ENCODE data around the gene GCC2. TPM values are rescaled to one million over a fixed set of nuclear protein-coding genes. Genes with fewer than 3 reads are reported as not detected.

Gene GCC2
- total and polyA plus RNA-seq, 9 of the 15 experiments (the other 6 are each of a cell fraction or from before 2014, with no cell fraction given): 11.4 to 35.7 (median 19.9) TPM

DNA sequence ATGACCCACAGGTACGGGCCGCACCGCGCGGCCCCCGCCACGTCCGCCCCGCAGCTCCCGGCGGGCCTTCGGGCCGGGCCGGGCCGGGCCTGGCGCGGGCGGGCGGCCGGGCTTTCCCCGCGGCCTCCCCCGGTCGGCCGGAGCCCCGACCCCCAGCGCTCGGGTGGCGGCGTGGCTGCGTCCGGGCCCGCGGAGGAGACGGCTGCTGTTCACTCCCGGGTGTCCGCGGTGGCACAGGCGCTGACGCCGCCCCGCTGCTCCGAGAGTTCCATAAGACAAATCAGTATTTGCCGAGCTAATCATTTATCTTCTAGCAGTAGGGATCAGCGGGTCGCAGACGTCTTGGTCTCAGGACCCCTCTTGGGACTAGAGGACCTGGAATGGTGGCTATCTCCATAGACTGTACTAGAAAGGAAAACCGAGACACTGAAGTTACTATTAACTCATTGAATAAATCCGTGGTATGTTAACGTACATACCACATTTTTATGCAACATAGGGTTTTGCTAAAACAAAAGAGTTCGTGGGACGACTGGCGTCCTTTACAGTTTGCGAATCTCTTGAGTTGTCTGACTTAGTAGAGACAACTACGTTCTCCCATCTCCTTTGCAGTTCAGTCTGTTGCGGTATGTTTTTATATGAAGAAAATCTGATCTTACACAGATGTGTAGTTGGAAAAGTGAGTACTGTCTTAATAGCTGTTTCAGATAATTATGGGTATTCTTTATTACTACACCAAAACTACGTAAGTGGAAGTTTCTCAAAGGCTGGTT lies 85.8 kb downstream of the GCC2 start (continued):
- TF ChIP-seq, protein P1, sequence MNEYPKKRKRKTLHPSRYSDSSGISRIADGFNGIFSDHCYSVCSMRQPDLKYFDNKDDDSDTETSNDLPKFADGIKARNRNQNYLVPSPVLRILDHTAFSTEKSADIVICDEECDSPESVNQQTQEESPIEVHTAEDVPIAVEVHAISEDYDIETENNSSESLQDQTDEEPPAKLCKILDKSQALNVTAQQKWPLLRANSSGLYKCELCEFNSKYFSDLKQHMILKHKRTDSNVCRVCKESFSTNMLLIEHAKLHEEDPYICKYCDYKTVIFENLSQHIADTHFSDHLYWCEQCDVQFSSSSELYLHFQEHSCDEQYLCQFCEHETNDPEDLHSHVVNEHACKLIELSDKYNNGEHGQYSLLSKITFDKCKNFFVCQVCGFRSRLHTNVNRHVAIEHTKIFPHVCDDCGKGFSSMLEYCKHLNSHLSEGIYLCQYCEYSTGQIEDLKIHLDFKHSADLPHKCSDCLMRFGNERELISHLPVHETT (CRISPR knock-in tag; conservative IDR thresholded peaks at IDR 0.05 in 1 of 2, IDR thresholded peaks at IDR 0.05 in 1 of 2): peak in 1 of 2 experiments; percentile 73; a peak in 2 of 4 replicates
- TF ChIP-seq, protein P2, sequence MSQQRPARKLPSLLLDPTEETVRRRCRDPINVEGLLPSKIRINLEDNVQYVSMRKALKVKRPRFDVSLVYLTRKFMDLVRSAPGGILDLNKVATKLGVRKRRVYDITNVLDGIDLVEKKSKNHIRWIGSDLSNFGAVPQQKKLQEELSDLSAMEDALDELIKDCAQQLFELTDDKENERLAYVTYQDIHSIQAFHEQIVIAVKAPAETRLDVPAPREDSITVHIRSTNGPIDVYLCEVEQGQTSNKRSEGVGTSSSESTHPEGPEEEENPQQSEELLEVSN (IDR thresholded peaks at IDR 0.05; ENCODE audit: borderline replicate concordance in 1 of 2, extremely low read depth in 1 of 2, insufficient read depth in 1 of 2, insufficient read length in 1 of 2, low read depth in 1 of 2, low read length in 1 of 2, poor library complexity in 1 of 2, severe bottlenecking in 1 of 2): peak in 1 of 2 experiments; percentile 1
- TF ChIP-seq, protein P3, sequence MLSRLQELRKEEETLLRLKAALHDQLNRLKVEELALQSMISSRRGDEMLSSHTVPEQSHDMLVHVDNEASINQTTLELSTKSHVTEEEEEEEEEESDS (CRISPR knock-in tag; IDR thresholded peaks at IDR 0.05): no peak
- TF ChIP-seq, protein P4, sequence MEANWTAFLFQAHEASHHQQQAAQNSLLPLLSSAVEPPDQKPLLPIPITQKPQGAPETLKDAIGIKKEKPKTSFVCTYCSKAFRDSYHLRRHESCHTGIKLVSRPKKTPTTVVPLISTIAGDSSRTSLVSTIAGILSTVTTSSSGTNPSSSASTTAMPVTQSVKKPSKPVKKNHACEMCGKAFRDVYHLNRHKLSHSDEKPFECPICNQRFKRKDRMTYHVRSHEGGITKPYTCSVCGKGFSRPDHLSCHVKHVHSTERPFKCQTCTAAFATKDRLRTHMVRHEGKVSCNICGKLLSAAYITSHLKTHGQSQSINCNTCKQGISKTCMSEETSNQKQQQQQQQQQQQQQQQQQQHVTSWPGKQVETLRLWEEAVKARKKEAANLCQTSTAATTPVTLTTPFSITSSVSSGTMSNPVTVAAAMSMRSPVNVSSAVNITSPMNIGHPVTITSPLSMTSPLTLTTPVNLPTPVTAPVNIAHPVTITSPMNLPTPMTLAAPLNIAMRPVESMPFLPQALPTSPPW (CRISPR knock-in tag; IDR thresholded peaks at IDR 0.05): peak; percentile 56
- TF ChIP-seq, protein P5, sequence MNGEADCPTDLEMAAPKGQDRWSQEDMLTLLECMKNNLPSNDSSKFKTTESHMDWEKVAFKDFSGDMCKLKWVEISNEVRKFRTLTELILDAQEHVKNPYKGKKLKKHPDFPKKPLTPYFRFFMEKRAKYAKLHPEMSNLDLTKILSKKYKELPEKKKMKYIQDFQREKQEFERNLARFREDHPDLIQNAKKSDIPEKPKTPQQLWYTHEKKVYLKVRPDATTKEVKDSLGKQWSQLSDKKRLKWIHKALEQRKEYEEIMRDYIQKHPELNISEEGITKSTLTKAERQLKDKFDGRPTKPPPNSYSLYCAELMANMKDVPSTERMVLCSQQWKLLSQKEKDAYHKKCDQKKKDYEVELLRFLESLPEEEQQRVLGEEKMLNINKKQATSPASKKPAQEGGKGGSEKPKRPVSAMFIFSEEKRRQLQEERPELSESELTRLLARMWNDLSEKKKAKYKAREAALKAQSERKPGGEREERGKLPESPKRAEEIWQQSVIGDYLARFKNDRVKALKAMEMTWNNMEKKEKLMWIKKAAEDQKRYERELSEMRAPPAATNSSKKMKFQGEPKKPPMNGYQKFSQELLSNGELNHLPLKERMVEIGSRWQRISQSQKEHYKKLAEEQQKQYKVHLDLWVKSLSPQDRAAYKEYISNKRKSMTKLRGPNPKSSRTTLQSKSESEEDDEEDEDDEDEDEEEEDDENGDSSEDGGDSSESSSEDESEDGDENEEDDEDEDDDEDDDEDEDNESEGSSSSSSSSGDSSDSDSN (IDR thresholded peaks at IDR 0.05; ENCODE audit: borderline replicate concordance in 1 of 2, low read depth in 2 of 2, low read length in 2 of 2): peak; percentile 16 to 84; a peak in 2 of 4 replicates
- TF ChIP-seq C11orf30 (IDR thresholded peaks at IDR 0.05; ENCODE audit: low read depth): peak; percentile 36; the same call in 1 of the 2 replicates
- 0 out of 2 replicates have a peak, but pooled peaks have one; percentile 6 for TF ChIP-seq MAFG (tag; conservative IDR thresholded peaks at IDR 0.05)
- TF ChIP-seq PCBP2 (IDR thresholded peaks at IDR 0.05; ENCODE audit: low read depth, low read length, poor library complexity, severe bottlenecking): no peak
- TF ChIP-seq GABPA (tag; conservative IDR thresholded peaks at IDR 0.05; ENCODE audit: low read depth): 0 out of 2 replicates have a peak, but pooled peaks have one; percentile 7
- peak; percentile 74 for TF ChIP-seq ZNF316 (IDR thresholded peaks at IDR 0.05)
- no peak for TF ChIP-seq MCM7 (IDR thresholded peaks at IDR 0.05)
- TF ChIP-seq GATAD2B (IDR thresholded peaks at IDR 0.05; ENCODE audit: borderline replicate concordance): peak; percentile 6
- TF ChIP-seq, protein P6, sequence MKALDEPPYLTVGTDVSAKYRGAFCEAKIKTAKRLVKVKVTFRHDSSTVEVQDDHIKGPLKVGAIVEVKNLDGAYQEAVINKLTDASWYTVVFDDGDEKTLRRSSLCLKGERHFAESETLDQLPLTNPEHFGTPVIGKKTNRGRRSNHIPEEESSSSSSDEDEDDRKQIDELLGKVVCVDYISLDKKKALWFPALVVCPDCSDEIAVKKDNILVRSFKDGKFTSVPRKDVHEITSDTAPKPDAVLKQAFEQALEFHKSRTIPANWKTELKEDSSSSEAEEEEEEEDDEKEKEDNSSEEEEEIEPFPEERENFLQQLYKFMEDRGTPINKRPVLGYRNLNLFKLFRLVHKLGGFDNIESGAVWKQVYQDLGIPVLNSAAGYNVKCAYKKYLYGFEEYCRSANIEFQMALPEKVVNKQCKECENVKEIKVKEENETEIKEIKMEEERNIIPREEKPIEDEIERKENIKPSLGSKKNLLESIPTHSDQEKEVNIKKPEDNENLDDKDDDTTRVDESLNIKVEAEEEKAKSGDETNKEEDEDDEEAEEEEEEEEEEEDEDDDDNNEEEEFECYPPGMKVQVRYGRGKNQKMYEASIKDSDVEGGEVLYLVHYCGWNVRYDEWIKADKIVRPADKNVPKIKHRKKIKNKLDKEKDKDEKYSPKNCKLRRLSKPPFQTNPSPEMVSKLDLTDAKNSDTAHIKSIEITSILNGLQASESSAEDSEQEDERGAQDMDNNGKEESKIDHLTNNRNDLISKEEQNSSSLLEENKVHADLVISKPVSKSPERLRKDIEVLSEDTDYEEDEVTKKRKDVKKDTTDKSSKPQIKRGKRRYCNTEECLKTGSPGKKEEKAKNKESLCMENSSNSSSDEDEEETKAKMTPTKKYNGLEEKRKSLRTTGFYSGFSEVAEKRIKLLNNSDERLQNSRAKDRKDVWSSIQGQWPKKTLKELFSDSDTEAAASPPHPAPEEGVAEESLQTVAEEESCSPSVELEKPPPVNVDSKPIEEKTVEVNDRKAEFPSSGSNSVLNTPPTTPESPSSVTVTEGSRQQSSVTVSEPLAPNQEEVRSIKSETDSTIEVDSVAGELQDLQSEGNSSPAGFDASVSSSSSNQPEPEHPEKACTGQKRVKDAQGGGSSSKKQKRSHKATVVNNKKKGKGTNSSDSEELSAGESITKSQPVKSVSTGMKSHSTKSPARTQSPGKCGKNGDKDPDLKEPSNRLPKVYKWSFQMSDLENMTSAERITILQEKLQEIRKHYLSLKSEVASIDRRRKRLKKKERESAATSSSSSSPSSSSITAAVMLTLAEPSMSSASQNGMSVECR (CRISPR knock-in tag; IDR thresholded peaks at IDR 0.05): 0 out of 2 replicates have a peak, but pooled peaks have one; percentile 9
